Hepatocyte (in vitro differentiated cells): ENCODE data around the gene MSANTD1. TPM values are rescaled to one million over a fixed set of nuclear protein-coding genes. Genes with fewer than 3 reads are reported as not detected.

Experiments used
- DNase-seq: peaks from one replicate; pipeline ENCODE4 v3.0.0-alpha.2; 2016; ENCODE audit warnings: low spot score
- H2AFZ ChIP-seq: fragments of 200-600 bp; sonication (generic); 2 replicates; pipeline ENCODE4 v1.6.0; 2016; ENCODE audit warnings: antibody characterized with exemption, mild to moderate bottlenecking
- H3K27ac ChIP-seq: fragments of 200-600 bp; sonication (generic); 2 replicates; pipeline ENCODE4 v1.5.1; 2016; ENCODE audit warnings: mild to moderate bottlenecking
- H3K27me3 ChIP-seq: fragments of 200-600 bp; sonication (generic); 2 replicates; pipeline ENCODE4 v1.6.1; 2016
- H3K36me3 ChIP-seq: fragments of 200-600 bp; sonication (generic); replicated peaks from 2 replicates; pipeline ENCODE4 v1.5.1; 2016; ENCODE audit warnings: low read depth; ENCODE audit not compliant: insufficient read depth
- H3K4me1 ChIP-seq: fragments of 200-600 bp; sonication (generic); 2 replicates; pipeline ENCODE4 v1.5.1; 2016; ENCODE audit warnings: mild to moderate bottlenecking, moderate library complexity; ENCODE audit not compliant: insufficient read depth
- H3K4me2 ChIP-seq: fragments of 200-600 bp; sonication (generic); 2 replicates; pipeline ENCODE4 v1.6.0; 2016
- H3K4me3 ChIP-seq: fragments of 200-600 bp; sonication (generic); 2 replicates; pipeline ENCODE4 v1.5.1; 2016; ENCODE audit warnings: mild to moderate bottlenecking
- H3K79me2 ChIP-seq: fragments of 200-600 bp; sonication (generic); 2 replicates; pipeline ENCODE4 v1.6.0; 2017; ENCODE audit warnings: mild to moderate bottlenecking
- H3K9me2 ChIP-seq: fragments of 200-600 bp; sonication (generic); replicated peaks from 2 replicates; pipeline ENCODE4 v1.6.0; 2017; ENCODE audit warnings: mild to moderate bottlenecking; ENCODE audit not compliant: insufficient read depth
- H3K9me3 ChIP-seq: fragments of 200-600 bp; sonication (generic); 2 replicates; pipeline ENCODE4 v1.5.1; 2016; ENCODE audit warnings: low read depth, mild to moderate bottlenecking
- H4K20me1 ChIP-seq: fragments of 200-600 bp; sonication (generic); 2 replicates; pipeline ENCODE4 v1.6.0; 2016; ENCODE audit warnings: mild to moderate bottlenecking; ENCODE audit not compliant: insufficient read depth, poor library complexity, severe bottlenecking
- CTCF ChIP-seq: fragments of 200-600 bp; sonication (generic); IDR thresholded peaks from 2 replicates; pipeline ENCODE4 v1.5.1; 2016; ENCODE audit warnings: antibody characterized with exemption, mild to moderate bottlenecking; ENCODE audit not compliant: poor library complexity
- EZH2 ChIP-seq: fragments of 200-600 bp; sonication (generic); IDR thresholded peaks from 2 replicates; pipeline ENCODE4 v1.6.1; 2016; ENCODE audit warnings: antibody characterized with exemption, mild to moderate bottlenecking, borderline replicate concordance
- EZH2phosphoT487 ChIP-seq: fragments of 200-600 bp; sonication (generic); IDR thresholded peaks from one replicate; pipeline ENCODE4 v1.6.1; 2018; ENCODE audit warnings: antibody characterized with exemption, mild to moderate bottlenecking, low read depth, moderate library complexity; ENCODE audit not compliant: unreplicated experiment, severe bottlenecking
- WGBS: methylation state at CpG from one replicate; pipeline ENCODE4 v1.1.6; 2016; ENCODE audit warnings: low lambda C conversion rate; ENCODE audit errors: missing lambda C conversion rate; 5-methylcytosine and 5-hydroxymethylcytosine counted together
- polyA plus RNA-seq: library from polyadenylated mRNA; unstranded; fragments of >200 nt; fragmentation: Nextera tagmentation; extraction: Ambion mirVana; gene quantifications from 2 replicates; pipeline ENCODE4 v1.2.1, GENCODE V29; 2016
- total RNA-seq: library from RNA; depleted of rRNA; stranded (reverse); fragments of >200 nt; gene quantifications from 2 replicates; pipeline ENCODE4 v1.2.3, GENCODE V29; 2014

The MSANTD1 gene
- total and polyA plus RNA-seq, 2 experiments from 2014 or later: 0.51 to 0.57 TPM

GRCh38 chr4:3226944-3227343 lies 22.0 kb upstream of the MSANTD1 start:
- Histone ChIP-seq H3K4me1 (no peaks in the 10 kb centered on the region), H2AFZ (no peak overlapping the region), H3K79me2 (no peaks in the 10 kb centered on the region), H3K4me3 (no peak overlapping the region), H3K27me3 (no peaks in the 10 kb centered on the region), H3K36me3 (no peaks in the 10 kb centered on the region), H4K20me1 (no peaks in the 10 kb centered on the region), H3K27ac (no peak overlapping the region), H3K9me3 (no peaks in the 10 kb centered on the region), H3K4me2 (no peak overlapping the region), H3K9me2 (no peaks in the 10 kb centered on the region)
- no peak for TF ChIP-seq CTCF
- no peak for TF ChIP-seq EZH2
- no peak for TF ChIP-seq EZH2phosphoT487
- no peak for DNase-seq
- WGBS: 90% methylated on average over 6 of the region's 6 CpGs

- Histone ChIP-seq H3K4me3 (no peak overlapping the region), H3K27me3 (no peaks in the 10 kb centered on the region), H3K27ac (no peak overlapping the region), H3K79me2 (no peaks in the 10 kb centered on the region), H3K9me2 (no peaks in the 10 kb centered on the region), H3K9me3 (no peaks in the 10 kb centered on the region), H3K36me3 (no peaks in the 10 kb centered on the region), H3K4me2 (no peak overlapping the region), H2AFZ (no peak overlapping the region), H4K20me1 (no peaks in the 10 kb centered on the region), H3K4me1 (no peaks in the 10 kb centered on the region)
- DNase-seq: no peak
- TF ChIP-seq EZH2 (no peak), EZH2phosphoT487 (no peak), CTCF (no peak)
- WGBS: 94% methylated on average over 21 of the region's 23 CpGs
These were observed 20.9 kb upstream of the MSANTD1 start for GRCh38 chr4:3227878-3228675.

- no peaks in the 10 kb centered on the region for H3K27me3 ChIP-seq
- TF ChIP-seq EZH2: no peak
- TF ChIP-seq CTCF: no peak
- no peak for TF ChIP-seq EZH2phosphoT487
- no peak overlapping the region for H2AFZ ChIP-seq
- 92% methylated on average over 13 of the region's 13 CpGs for WGBS
- no peaks in the 10 kb centered on the region for H4K20me1 ChIP-seq
- H3K27ac ChIP-seq: no peak overlapping the region
- no peaks in the 10 kb centered on the region for H3K36me3 ChIP-seq
- DNase-seq: no peak
- no peaks in the 10 kb centered on the region for H3K9me2 ChIP-seq
- no peaks in the 10 kb centered on the region for H3K4me1 ChIP-seq
- H3K9me3 ChIP-seq: no peaks in the 10 kb centered on the region
- H3K4me3 ChIP-seq: no peak overlapping the region
- H3K79me2 ChIP-seq: no peaks in the 10 kb centered on the region
- no peak overlapping the region for H3K4me2 ChIP-seq
These were observed 20.1 kb upstream of the MSANTD1 start for GRCh38 chr4:3228881-3229280.
